ENCODE results near the gene APBB1IP. TPM values are rescaled to one million over a fixed set of nuclear protein-coding genes. Genes with fewer than 3 reads are reported as not detected.

The APBB1IP gene
- total RNA-seq, 4 donors from 2014 or later: 1.2 to 2.4 (median 1.9) TPM; not detected in 1

Small RNA genes within 50 kb of the gene (small RNA-seq; reads per million reads assigned to genes)
- not detected for gene RNA5SP307

Other genes with a start within 250 kb of the APBB1IP start
- gene GAD2, start 221.6 kb upstream of the APBB1IP start, total RNA-seq: not detected

All from uterus (tissue), 4 donors.